OCI-LY1 (cell line): ENCODE results near the gene KDM4D.

ENCODE experiments used
- EZH2 ChIP-seq: fragments of 200-600 bp; sonication (generic), shearing (Covaris generic); IDR thresholded peaks from 2 replicates; pipeline ENCODE4 v1.8.0; 2017; ENCODE audit warnings: borderline replicate concordance, mixed run types, mild to moderate bottlenecking, antibody characterized with exemption, low read length, moderate library complexity, mixed read lengths
- TF ChIP-seq, protein P1 (sequence below): fragments of 200-600 bp; sonication (generic), shearing (Covaris generic); IDR thresholded peaks from 2 replicates; pipeline ENCODE4 v1.5.1; 2017; ENCODE audit warnings: mild to moderate bottlenecking, antibody characterized with exemption, low read length, moderate library complexity, mixed read lengths

- TF ChIP-seq, protein P1, sequence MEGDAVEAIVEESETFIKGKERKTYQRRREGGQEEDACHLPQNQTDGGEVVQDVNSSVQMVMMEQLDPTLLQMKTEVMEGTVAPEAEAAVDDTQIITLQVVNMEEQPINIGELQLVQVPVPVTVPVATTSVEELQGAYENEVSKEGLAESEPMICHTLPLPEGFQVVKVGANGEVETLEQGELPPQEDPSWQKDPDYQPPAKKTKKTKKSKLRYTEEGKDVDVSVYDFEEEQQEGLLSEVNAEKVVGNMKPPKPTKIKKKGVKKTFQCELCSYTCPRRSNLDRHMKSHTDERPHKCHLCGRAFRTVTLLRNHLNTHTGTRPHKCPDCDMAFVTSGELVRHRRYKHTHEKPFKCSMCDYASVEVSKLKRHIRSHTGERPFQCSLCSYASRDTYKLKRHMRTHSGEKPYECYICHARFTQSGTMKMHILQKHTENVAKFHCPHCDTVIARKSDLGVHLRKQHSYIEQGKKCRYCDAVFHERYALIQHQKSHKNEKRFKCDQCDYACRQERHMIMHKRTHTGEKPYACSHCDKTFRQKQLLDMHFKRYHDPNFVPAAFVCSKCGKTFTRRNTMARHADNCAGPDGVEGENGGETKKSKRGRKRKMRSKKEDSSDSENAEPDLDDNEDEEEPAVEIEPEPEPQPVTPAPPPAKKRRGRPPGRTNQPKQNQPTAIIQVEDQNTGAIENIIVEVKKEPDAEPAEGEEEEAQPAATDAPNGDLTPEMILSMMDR = no peak
- no peak for TF ChIP-seq EZH2
Measured at GRCh38 chr11:95042906-95043305, 69.4 kb downstream of the KDM4D start.
